HG02973 (cell line): ENCODE measurements around the gene TNFRSF8.
"Not testable (repeated sequence)": the region's sequence is repeated elsewhere in the genome, so short reads cannot be mapped to it uniquely, and the experiment has no call there.

ENCODE experiments used
- ATAC-seq: cut with Tn5 transposase; IDR thresholded peaks from one replicate; pipeline ENCODE4 v1.9.1; 2021; ENCODE audit warnings: moderate library complexity; ENCODE audit not compliant: unreplicated experiment

TNFRSF8 gene

DNA sequence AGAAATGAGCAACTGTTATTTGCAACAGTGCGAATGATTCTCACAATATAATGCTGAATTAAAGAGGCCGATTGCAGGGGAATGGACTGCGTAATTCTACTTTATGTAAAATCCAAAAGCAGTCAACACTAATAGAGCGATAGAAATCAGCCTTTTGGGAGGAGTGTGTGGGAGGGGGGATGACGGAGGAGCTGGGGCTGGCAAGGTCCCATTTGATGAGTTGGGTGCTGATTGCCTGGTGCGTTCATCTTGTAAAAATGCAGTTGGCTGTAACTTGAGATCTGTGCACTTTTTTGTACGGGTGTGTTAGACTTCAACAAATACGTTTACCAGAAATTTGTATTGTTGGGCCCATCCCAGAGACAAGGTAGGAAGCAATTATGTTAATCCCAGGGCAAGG lies 20.7 kb downstream of the TNFRSF8 start:
- ATAC-seq = no peak

DNA sequence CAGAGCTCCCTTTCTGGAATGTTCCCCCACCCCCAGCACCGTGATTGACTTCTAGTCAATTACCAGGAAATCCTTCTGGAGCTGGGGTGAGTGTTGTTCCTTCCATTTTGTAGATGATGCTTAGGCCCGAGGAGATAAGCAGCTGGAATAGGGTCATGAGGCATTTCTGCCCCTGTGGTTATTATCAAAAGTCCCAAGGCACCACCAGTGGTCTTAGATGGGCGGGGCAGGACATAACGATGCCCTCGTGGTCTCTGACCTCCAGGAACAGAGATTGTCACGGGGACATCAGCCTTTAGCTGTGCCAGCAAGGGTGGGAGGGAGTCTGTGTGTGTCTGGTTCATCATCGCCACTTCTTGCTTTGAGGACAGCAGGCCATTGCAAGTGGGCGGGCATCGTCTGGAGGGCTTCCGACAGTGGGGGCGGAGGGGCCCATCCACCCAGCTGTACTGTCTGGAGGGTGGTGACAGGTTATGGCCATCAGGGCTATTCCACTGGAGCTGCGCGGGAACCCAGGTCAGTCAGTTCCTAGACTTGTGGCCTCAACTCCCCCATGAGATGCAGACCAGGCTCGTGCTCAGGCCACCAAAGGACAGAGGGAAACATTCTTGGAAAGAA lies 22.6 kb downstream of the TNFRSF8 start:
- no peak for ATAC-seq

DNA sequence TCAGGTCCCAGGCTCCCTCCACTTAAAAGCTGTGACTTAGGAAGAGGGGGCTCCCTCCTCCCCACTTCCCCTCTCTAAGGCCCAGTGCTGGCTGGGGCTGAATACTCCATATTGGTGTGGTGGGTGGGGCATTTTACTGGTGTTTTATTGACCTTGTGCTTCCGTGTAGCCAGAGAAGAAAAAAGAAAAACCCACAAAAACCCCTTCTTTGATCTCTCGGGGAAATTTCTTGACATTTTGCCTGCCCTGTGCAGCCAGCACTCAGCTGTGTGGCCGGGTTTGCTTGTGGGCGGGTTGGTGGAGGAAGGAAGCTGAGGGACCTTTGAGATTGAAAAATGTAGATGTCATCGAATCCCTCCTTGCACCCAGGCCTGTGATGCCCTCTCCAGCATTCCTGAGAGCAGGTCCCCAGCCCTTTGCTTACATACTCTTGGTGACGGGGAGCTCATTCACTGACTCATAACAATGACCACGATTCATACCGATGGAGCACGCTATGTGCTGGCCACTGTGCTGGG lies 24.8 kb downstream of the TNFRSF8 start:
- ATAC-seq = no peak

DNA sequence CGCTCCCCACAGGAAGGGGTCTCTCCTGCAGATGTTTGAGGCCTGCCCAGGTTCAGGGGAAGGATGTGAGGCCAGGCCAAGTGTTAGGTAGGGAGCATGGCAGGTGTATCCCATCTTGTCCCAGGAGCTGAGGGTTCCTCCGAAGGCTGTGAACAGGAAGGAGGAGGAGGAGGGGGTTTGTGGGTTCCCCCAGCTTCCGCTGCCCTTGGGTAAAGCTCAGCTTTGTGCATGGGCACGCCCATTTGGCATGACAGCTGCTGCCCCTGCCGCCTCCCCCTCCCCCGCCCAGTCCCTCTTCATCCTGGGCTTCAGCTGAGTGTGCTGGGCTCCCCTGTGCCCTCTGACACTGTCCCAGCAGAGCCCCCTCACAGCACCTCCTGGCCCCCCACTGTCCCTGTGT lies 25.5 kb downstream of the TNFRSF8 start:
- no peak for ATAC-seq

DNA sequence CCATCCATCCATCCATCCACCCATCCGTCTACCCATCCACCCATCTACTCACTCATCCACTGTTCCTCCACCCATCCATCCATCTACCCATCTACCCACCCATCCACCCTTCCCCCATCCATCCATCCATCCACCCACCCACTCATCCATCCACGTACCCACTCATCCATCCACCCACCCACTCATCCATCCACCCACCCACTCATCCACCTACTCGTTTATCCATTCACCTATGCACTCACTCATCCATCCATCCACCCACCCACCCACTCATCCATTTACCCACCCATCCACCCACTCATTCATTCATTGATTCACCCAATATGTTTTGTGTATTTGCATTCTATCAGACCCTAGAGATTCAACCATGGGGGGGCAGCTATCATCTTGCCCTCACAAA lies 27.2 kb downstream of the TNFRSF8 start:
- ATAC-seq = no peak

DNA sequence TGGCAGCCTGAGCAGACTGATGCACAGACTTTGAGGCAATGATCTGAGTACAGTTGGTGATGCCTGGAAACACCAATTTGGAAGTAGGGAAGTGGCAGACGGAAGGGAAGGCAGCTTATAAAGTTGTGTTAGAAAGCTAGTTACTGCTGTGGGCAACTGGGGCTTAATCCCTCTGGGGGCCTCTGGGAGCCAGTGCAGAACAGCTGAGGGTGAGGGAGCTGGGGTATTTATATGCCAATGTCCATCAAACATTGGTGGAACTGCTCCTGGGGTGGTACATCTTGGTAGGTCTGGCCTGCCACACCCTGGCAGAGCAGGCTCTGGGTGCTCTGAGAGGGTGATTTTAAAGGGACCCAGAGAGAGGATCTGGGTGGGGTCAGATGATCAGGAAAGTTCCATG lies 28.1 kb downstream of the TNFRSF8 start:
- ATAC-seq = no peak

DNA sequence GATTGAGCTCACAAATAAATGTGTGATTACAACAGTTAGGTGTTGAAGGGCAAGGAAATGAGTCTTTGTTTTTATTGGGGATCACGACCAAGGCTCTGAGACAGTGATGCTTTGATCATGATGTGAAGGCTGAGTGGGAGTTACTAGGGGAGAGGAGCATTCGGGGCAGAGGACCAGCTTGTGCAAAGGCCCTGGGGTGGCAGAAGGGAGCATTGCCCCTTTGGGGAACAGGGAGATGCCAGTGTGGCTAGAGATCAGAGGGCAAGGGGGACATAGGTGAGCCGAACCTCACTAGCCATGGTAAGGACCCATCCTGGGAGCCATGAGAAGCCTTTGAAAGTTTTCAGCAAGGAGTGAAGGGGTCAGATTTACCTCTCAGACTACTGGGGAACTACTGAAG lies 31.1 kb downstream of the TNFRSF8 start:
- ATAC-seq = no peak

DNA sequence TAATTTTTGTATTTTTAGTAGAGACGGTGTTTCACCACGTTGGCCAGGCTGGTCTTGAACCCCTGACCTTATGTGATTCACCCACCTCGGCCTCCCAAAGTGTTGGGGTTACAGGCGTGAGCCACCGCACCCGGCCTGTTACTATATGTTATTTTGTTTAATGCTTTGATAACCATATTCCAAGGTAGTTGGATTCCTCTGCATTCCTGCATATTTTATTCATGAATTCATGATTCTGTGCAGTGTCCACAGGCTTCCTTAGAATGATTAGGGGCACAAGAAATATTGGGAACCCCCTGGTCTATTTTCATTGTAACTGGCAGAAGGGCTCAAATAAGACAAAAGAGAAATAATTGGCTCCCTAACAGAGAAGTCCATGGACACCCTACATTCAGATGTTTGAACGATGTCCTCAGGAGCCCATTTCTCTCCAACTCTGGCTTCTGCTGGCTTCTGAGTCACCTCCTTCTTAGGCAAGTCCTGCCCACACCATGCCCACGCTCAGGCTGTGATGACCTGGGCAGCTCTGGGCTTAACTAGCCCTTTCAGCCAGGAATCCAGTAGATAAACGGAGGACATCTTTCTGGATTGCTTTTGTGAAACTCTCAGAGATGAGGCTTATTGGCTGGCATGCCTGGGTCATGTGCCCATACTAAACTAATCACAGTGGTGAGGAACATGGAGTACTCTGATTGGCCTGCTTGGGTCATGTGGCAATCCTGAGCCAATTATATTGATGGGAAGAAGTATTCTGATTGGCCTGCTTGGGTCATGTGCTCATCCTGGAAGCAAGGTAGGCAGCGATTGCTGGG lies 32.6 kb downstream of the TNFRSF8 start:
- ATAC-seq = no peak

DNA sequence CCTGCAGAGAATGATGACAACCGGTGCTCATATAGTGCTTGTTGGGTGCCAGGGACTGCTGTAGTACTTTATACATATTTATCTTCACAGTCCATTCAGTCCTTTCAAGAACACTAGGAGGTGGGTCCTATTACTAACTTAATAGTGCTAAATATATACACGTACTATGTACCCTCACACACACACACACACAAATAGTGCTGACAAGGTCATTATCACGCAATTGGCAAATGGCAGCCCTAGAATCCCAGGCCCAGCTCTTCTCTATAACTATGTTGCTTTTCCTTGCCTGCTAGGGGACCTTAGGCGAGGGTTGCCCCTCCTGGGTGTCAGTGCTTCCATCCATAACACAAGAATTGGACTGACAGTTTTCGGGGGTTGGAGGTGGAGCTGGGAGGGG lies 33.5 kb downstream of the TNFRSF8 start:
- no peak for ATAC-seq

DNA sequence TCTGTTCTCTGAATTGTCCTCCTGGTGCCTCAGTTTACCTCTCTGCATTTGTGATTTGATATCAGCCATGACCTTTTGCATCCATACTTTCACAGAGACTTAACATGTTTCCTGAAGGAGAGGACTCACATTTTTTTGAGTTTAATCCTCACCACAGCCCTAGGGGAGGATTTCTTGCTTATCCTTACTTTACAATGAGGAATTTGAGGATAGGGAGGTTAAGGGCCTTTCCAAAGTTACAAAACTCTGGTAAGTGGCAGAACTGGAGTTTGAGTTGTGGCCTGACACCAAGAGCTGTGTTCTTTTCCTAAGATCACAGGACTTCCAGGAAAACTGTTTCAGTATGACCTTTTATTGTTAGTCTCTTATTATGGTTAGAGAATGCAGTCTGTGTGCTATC lies 34.2 kb downstream of the TNFRSF8 start:
- no peak for ATAC-seq

DNA sequence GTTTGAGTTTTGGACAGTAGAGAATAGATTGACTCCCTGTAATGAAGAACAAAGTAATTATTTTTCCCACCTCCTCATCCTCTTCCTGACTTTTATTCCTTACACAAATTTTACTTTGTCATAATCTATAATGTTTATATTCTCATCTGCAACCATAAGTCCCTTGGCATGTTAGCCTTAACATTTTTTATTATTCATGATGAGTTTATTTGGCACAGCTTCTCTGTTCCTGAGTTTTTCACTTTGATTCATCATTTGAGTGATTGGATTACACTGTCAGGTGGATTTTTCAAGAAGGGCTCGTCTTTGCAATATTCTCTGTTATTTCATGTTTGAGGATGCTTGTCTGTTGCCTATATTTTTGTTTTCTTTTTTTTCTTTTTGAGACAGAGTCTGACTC lies 35.7 kb downstream of the TNFRSF8 start:
- no peak for ATAC-seq

DNA sequence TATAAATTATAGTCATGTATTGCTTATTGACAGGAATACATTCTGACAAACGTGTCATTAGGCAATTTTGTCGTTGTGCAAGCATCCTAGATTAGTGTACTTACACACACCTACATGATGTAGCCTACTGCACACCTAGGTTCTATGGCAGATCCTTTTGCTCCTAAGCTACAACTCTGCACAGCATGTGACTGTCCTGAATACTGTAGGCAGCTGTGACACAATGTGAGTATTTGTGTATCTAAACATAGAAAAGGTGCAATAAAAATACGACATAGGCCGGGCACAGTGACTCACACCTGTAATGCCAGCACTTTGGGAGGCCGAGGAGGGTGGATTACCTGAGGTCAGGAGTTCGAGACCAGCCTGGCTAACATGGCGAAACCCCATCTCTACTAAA lies 36.5 kb downstream of the TNFRSF8 start:
- no peak for ATAC-seq

DNA sequence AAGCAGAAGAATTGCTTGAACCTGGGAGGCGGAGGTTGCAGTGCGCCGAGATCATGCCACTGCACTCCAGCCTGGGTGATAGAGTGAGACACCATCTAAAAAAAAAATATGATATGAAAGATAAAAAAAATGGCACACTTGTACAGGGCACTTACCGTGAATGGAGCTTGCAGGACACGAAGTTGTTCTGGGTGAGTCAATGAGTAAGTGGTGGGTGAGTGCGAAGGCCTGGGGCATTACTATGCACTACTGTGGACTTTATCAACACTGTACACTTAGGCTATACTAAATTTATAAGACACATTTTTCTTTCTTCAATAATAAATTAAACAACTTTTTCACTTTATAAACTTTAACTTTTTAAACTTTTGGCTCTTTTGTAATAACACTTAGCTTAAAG lies 37.0 kb downstream of the TNFRSF8 start:
- no peak for ATAC-seq

DNA sequence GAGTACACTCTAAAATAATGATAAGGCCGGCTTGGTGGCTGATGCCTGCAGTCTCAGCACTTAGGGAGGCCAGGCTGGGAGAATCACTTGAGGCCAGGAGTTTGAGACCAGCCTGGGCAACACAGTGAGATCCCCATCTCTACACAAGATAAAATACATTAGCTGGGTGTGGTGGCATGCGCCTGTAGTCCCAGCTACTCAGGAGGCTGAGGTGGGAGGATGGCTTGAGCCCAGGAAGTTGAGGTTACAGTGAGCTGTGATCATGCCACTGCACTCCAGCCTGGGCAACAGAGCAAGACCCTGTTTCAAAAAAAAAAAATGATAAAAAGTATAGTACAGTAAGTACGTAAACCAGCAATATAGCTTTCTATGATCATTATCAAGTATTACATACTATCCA lies 38.0 kb downstream of the TNFRSF8 start:
- ATAC-seq = not testable (repeated sequence)

DNA sequence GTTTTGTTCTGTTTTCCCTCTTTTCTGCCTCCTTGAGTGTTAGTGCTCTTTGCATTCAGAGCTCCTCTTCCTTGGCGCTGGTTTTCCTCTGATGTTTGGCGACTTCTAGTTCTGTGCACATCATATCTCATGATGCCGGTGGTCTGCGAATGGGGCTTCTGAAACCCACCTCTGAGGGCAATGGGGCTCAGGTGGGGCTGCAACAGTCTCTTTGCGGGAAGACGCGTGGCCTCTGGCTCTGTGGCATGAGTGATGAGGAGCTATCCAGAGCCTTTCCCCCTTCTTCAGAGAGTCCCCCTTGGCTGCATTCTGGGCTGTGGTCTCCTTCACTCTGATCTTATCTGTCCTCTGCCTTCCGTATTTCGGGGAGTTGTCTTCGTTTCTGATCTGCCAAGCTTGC lies 39.0 kb downstream of the TNFRSF8 start:
- ATAC-seq = no peak

DNA sequence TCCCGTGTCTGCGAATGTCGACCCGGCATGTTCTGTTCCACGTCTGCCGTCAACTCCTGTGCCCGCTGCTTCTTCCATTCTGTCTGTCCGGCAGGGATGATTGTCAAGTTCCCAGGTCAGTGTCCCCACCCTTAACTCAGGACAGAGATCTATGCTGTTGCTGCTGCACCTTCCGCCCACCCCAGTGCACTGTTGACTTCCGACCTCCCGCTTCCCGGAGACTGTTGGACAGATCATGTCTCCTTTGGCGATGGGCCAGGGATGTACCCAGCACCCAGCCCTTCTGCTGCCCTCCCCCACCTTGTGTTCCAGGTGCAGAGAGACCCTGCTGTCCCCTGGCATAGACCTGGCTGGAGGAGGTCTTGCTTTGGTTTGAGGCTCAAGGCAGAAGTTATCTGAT lies 41.3 kb downstream of the TNFRSF8 start:
- no peak for ATAC-seq

DNA sequence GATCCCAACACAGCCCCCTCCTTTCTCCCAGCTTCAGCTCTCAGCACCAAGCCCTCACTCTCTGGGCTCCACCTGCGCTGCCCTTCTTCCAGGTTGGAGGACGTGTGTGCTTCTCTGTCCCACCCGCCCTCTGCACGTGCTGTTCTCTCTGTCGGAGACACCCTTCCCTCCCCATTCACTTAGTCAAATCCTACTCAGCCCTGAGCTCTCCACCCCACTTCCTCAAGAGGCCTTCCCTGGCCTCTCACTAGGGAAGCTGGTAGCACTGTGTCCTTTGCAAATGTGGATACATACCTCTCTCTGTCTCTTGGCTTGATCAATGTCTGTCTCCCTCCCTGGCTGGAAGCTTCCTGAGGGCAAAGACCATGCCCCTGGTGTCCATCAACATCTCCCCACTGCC lies 43.0 kb downstream of the TNFRSF8 start:
- ATAC-seq = no peak

DNA sequence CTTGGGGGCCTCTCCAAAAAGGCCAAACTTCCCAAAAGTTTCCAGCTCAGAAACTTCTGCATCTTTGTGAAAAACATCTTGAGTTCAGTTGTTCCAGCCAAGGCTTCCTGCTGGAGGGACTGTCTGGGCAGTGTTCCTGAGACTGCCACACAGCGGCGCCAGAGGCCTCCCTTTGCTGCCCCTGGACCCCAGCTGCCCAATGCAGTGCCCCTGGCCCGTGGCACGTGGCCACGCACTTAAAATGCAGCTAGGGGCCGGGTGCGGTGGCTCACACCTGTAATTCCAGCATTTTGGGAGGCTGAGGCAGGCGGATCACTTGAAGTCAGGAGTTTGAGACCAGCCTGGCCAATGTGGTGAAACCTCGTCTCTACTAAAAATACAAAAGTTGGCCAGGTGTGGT lies 43.8 kb downstream of the TNFRSF8 start:
- ATAC-seq = not testable (repeated sequence)

DNA sequence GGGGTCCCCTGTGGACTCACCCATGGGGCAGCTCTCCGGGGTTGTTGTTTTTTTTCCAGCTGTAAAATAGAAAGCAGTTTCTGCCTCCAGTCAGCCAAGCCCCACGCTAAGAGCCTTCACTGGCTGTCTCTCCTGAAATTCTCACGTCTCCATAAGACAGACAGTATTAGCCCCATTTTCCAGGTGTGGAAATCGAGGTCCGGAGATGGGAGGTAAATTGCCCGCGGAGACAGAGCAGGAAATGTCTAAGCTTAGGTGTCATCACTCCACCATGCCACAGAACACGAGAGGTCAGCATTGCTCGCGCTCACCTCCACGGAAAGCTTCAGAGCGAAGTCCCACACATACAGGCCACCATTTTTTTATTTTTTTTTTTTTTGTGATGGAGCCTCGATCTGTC lies 44.6 kb downstream of the TNFRSF8 start:
- ATAC-seq = no peak

DNA sequence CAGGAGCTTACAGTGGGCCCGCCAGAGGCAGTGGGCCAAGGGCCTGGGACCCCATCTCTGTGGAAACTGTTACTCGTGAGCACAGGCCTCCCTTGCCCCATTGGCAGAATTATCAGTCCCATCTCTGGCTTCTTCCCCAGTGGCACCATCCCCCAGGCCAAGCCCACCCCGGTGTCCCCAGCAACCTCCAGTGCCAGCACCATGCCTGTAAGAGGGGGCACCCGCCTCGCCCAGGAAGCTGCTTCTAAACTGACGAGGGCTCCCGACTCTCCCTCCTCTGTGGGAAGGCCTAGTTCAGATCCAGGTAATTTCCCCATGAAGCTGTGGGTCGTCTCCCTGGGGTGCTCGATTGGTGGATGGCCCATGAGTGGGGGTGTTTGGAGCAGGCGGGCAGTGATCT lies 46.8 kb downstream of the TNFRSF8 start:
- ATAC-seq = no peak

DNA sequence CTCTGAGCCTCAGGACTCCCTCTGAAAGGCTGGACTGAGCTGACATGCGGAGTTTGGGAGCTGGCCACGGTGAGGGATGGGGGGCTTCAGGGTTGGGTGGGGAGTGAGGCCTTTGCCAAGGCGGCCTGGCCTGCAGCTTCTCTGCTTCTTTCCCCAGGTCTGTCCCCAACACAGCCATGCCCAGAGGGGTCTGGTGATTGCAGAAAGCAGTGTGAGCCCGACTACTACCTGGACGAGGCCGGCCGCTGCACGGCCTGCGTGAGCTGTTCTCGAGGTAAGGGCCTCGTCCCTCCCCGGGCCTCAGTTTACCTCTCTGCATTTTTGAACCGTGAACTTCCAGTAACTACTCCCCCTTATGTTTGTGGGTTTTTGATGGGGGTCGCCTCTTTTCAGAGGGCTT lies 48.6 kb downstream of the TNFRSF8 start:
- ATAC-seq = no peak

DNA sequence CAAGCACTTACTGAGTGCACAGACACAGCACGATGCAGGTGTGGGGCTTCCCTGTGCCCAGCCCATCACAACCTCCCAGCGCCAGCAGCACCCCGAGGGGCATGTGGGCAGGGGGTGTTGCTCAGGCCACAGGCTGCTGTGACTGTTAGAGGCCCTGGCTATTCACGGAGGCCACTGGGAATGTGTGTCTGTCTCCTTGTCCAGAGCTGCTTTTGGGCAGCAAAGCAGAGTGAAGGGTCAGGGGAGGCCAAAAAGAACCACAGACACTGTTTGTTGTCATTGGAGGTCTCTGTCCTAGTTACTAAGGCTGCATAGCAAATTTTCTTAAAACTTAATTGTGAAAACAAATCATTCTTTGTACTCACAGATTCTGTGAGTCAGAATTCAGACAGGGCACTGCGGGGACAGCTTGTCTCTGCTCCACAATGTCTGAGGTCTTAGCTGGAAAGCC lies 49.6 kb downstream of the TNFRSF8 start:
- no peak for ATAC-seq
